ENCODE data around the gene TEX10. TPM values are rescaled to one million over a fixed set of nuclear protein-coding genes. Genes with fewer than 3 reads are reported as not detected.

Gene TEX10
- total and polyA plus RNA-seq, 4 donors = 5.1 to 37.4 (median 9.6) TPM

DNA sequence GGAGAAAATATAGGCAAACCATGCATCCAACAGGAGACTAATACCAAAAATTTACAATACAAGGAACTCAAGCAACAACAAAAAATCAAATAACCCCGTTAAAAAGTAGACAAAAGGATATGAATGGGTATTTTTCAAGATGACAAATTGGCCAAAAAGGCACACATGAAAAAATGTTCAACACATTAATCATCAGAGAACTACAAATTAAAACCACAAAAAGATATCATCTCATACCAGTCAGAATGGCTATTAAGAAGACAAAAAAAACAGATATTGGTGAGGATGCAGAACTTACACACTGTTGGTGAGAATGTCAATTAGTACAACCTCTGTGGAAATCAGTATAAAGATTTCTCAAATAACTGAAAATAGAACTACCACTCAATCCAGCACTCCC lies 35.0 kb downstream of the TEX10 start:
- no peak overlapping the region for H3K4me3 ChIP-seq
- peaks cover 0 to 2% (median 0%) of the 10 kb centered on the region in 5 donors for H3K4me1 ChIP-seq (ENCODE audit: control insufficient read depth in 5 of 5, insufficient read depth in 5 of 5, low read length in 5 of 5)
- WGBS, 2 donors = 32 to 76% methylated on average over 1 of the region's 1 CpG
- no peak for DNase-seq
- no peak overlapping the region for H3K9ac ChIP-seq (ENCODE audit: insufficient read depth in 1 of 2, low read length in 2 of 2)
- no peaks in the 10 kb centered on the region for H3K27me3 ChIP-seq (ENCODE audit: control insufficient read depth in 3 of 3, insufficient read depth in 3 of 3, low read length in 2 of 3)
- no peaks in the 10 kb centered on the region for H3K9me3 ChIP-seq (ENCODE audit: control insufficient read depth in 4 of 4, insufficient read depth in 3 of 4, low read length in 3 of 4)
- no peak overlapping the region for H3K27ac ChIP-seq (ENCODE audit: low read depth in 1 of 2, low read length in 1 of 2)
- no peak for ATAC-seq (ENCODE audit: insufficient read depth, low FRiP score)
- peaks cover 2 to 34% (median 16%) of the 10 kb centered on the region in 4 donors for H3K36me3 ChIP-seq (ENCODE audit: control insufficient read depth in 4 of 4, insufficient read depth in 4 of 4, low read length in 4 of 4)
- no peak for TF ChIP-seq CTCF (IDR thresholded peaks at IDR 0.05; ENCODE audit: control extremely low read depth, extremely low read depth)

GRCh38 chr9:100315561-100315960 lies 37.2 kb downstream of the TEX10 start:
- no peaks in the 10 kb centered on the region for H3K27me3 ChIP-seq (ENCODE audit: control insufficient read depth in 3 of 3, insufficient read depth in 3 of 3, low read length in 2 of 3)
- H3K27ac ChIP-seq (ENCODE audit: low read depth in 1 of 2, low read length in 1 of 2) = no peak overlapping the region
- DNase-seq = no peak
- no peak for TF ChIP-seq CTCF (IDR thresholded peaks at IDR 0.05; ENCODE audit: control extremely low read depth, extremely low read depth)
- peaks cover 2 to 32% (median 17%) of the 10 kb centered on the region in 4 donors for H3K36me3 ChIP-seq (ENCODE audit: control insufficient read depth in 4 of 4, insufficient read depth in 4 of 4, low read length in 4 of 4)
- ATAC-seq (ENCODE audit: insufficient read depth, low FRiP score) = no peak
- WGBS, 2 donors = 96 to 98% methylated on average over 4 of the region's 4 CpGs
- H3K9ac ChIP-seq (ENCODE audit: insufficient read depth in 1 of 2, low read length in 2 of 2) = no peak overlapping the region
- no peak overlapping the region for H3K4me3 ChIP-seq
- H3K4me1 ChIP-seq (ENCODE audit: control insufficient read depth in 5 of 5, insufficient read depth in 5 of 5, low read length in 5 of 5) = peaks cover 0 to 2% (median 0%) of the 10 kb centered on the region in 5 donors
- H3K9me3 ChIP-seq (ENCODE audit: control insufficient read depth in 4 of 4, insufficient read depth in 3 of 4, low read length in 3 of 4) = no peaks in the 10 kb centered on the region

DNA sequence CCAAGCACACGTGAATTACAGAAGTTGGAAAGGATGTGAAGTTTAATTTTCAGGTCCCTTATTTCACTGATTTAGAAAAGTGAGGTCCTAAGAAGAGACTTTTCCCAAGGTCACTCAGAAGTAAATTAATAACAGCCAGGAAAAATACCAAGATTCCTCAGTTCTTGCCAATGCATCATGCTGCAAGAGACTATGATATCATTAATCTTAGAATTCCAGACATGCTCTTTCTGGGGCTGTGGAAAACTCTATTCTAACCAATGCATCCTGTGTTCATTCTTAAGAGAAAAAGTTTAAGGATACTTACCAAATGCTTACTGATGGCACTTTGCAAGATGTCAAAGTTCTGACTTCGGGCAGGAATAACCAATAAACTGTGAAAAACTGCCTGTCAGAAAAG lies 42.8 kb downstream of the TEX10 start:
- Histone ChIP-seq H3K4me1 (ENCODE audit: control insufficient read depth in 5 of 5, insufficient read depth in 5 of 5, low read length in 5 of 5) (no peaks in the 10 kb centered on the region), H3K27me3 (ENCODE audit: control insufficient read depth in 3 of 3, insufficient read depth in 3 of 3, low read length in 2 of 3) (no peaks in the 10 kb centered on the region), H3K27ac (ENCODE audit: low read depth in 1 of 2, low read length in 1 of 2) (no peak overlapping the region), H3K4me3 (no peak overlapping the region), H3K36me3 (ENCODE audit: control insufficient read depth in 4 of 4, insufficient read depth in 4 of 4, low read length in 4 of 4) (peaks cover 0 to 32% (median 16%) of the 10 kb centered on the region in 4 donors), H3K9me3 (ENCODE audit: control insufficient read depth in 4 of 4, insufficient read depth in 3 of 4, low read length in 3 of 4) (no peaks in the 10 kb centered on the region), H3K9ac (ENCODE audit: insufficient read depth in 1 of 2, low read length in 2 of 2) (no peak overlapping the region)
- ATAC-seq (ENCODE audit: insufficient read depth, low FRiP score) (no peak), DNase-seq (no peak)
- WGBS, 2 donors = 91 to 94% methylated on average over 2 of the region's 2 CpGs
- TF ChIP-seq CTCF (IDR thresholded peaks at IDR 0.05; ENCODE audit: control extremely low read depth, extremely low read depth) = no peak

DNA sequence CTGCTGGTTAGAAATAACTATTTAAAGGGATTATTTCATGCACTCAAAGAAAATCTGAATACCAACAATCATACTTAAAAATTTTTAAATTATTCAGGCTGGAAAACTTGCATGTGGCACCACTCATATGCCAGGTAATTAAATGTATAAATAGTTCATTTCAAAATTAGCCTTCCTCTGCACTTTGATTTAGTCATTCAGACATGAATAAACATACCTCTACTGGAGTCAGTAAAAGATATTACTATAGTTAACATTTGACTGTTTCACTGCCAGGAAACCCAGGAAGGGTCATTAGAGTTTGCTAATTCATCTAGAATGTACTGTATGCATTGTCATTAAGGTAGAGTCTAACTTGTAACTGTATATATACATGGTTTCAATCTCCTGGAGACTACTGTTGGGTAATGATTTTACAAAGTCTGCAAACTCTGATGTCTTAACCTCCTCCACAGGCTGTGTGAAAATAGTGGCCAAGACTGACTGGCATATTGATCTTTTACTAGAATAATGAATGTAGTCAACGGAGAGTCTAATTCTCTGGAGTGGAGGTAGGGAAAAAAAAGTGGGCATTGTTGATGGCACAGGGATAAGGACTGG lies 43.7 kb downstream of the TEX10 start:
- WGBS, 2 donors = 83 to 89% methylated on average over 1 of the region's 1 CpG
- H3K27ac ChIP-seq (ENCODE audit: low read depth in 1 of 2, low read length in 1 of 2) = no peak overlapping the region
- H3K4me3 ChIP-seq = no peak overlapping the region
- no peaks in the 10 kb centered on the region for H3K27me3 ChIP-seq (ENCODE audit: control insufficient read depth in 3 of 3, insufficient read depth in 3 of 3, low read length in 2 of 3)
- DNase-seq = no peak
- H3K4me1 ChIP-seq (ENCODE audit: control insufficient read depth in 5 of 5, insufficient read depth in 5 of 5, low read length in 5 of 5) = no peaks in the 10 kb centered on the region
- H3K36me3 ChIP-seq (ENCODE audit: control insufficient read depth in 4 of 4, insufficient read depth in 4 of 4, low read length in 4 of 4) = peaks cover 0 to 27% (median 16%) of the 10 kb centered on the region in 4 donors
- no peaks in the 10 kb centered on the region for H3K9me3 ChIP-seq (ENCODE audit: control insufficient read depth in 4 of 4, insufficient read depth in 3 of 4, low read length in 3 of 4)
- no peak for TF ChIP-seq CTCF (IDR thresholded peaks at IDR 0.05; ENCODE audit: control extremely low read depth, extremely low read depth)
- ATAC-seq (ENCODE audit: insufficient read depth, low FRiP score) = no peak
- H3K9ac ChIP-seq (ENCODE audit: insufficient read depth in 1 of 2, low read length in 2 of 2) = no peak overlapping the region
